Mesenchymal stem cell (in vitro differentiated cells and primary cell): ENCODE results near the gene XPNPEP3. TPM values are rescaled to one million over a fixed set of nuclear protein-coding genes. Genes with fewer than 3 reads are reported as not detected.

ENCODE experiments used
- DNase-seq: peaks from one replicate; pipeline ENCODE4 v3.0.0-alpha.2; 2013
- H2AFZ ChIP-seq: one replicate; pipeline ENCODE4 v1.6.1; 2013; ENCODE audit warnings: low read depth, mild to moderate bottlenecking, control low read depth, inconsistent platforms, low read length, moderate library complexity
- H2AK5ac ChIP-seq: 2 replicates; pipeline ENCODE4 v1.6.1; 2013; ENCODE audit warnings: low read length, moderate library complexity, mild to moderate bottlenecking, inconsistent platforms; ENCODE audit not compliant: severe bottlenecking
- H2BK120ac ChIP-seq: one replicate; pipeline ENCODE4 v1.6.1; 2013; ENCODE audit warnings: low read depth, mild to moderate bottlenecking, inconsistent platforms, low read length, moderate library complexity
- H2BK12ac ChIP-seq, 2 experiments: one replicate each; pipeline ENCODE4 v1.6.1; 2013; ENCODE audit warnings: inconsistent platforms in 2 of 2, low read length in 2 of 2, mild to moderate bottlenecking in 2 of 2, moderate library complexity in 2 of 2, control low read depth in 1 of 2
- H2BK15ac ChIP-seq: one replicate; pipeline ENCODE4 v1.6.1; 2013; ENCODE audit warnings: mild to moderate bottlenecking, low read depth, inconsistent platforms; ENCODE audit not compliant: poor library complexity, severe bottlenecking
- H2BK5ac ChIP-seq: 2 replicates; pipeline ENCODE4 v1.6.1; 2013; ENCODE audit warnings: low read depth, mild to moderate bottlenecking, low read length, control low read depth, inconsistent platforms; ENCODE audit not compliant: poor library complexity, severe bottlenecking
- H3K14ac ChIP-seq, 2 experiments: one replicate each; pipeline ENCODE4 v1.6.1; 2013; ENCODE audit warnings: inconsistent platforms in 2 of 2, low read length in 2 of 2, control low read depth in 1 of 2, mild to moderate bottlenecking in 1 of 2, moderate library complexity in 1 of 2
- H3K18ac ChIP-seq, 2 experiments: one replicate each; pipeline ENCODE4 v1.6.1; 2013; ENCODE audit warnings: inconsistent platforms in 2 of 2, low read length in 2 of 2, control low read depth in 1 of 2, low read depth in 1 of 2, mild to moderate bottlenecking in 1 of 2
- H3K23ac ChIP-seq, 2 experiments: one replicate each; pipeline ENCODE4 v1.6.1; 2013; ENCODE audit warnings: inconsistent platforms in 2 of 2, low read length in 2 of 2, mild to moderate bottlenecking in 2 of 2, moderate library complexity in 2 of 2, control low read depth in 1 of 2
- H3K27ac ChIP-seq: 2 replicates; pipeline ENCODE4 v1.5.1; 2013; ENCODE audit warnings: mild to moderate bottlenecking, moderate library complexity, low read length, control low read depth, inconsistent platforms; ENCODE audit not compliant: poor library complexity, severe bottlenecking
- H3K27me3 ChIP-seq, 2 experiments: 2 replicates each; pipeline versions ENCODE4 v1.6.1 to v1.7.0; 2013; ENCODE audit warnings: low read length in 2 of 2, mild to moderate bottlenecking in 2 of 2, moderate library complexity in 2 of 2, control low read depth in 1 of 2, inconsistent platforms in 1 of 2; ENCODE audit not compliant: control insufficient read depth in 1 of 2, insufficient read depth in 1 of 2
- H3K36me3 ChIP-seq, 2 experiments: 2 replicates each; pipeline versions ENCODE4 v1.6.1 to v1.7.0; 2013; ENCODE audit warnings: low read length in 2 of 2, control low read depth in 1 of 2, inconsistent platforms in 1 of 2, low read depth in 1 of 2, mild to moderate bottlenecking in 1 of 2; ENCODE audit not compliant: insufficient read depth in 2 of 2, control insufficient read depth in 1 of 2
- H3K4ac ChIP-seq, 2 experiments: one replicate each; pipeline ENCODE4 v1.6.1; 2013; ENCODE audit warnings: inconsistent platforms in 2 of 2, low read length in 2 of 2, mild to moderate bottlenecking in 2 of 2, moderate library complexity in 2 of 2, control low read depth in 1 of 2, low read depth in 1 of 2
- H3K4me1 ChIP-seq: 2 replicates; pipeline ENCODE4 v1.6.1; 2013; ENCODE audit warnings: low read depth, low read length, control low read depth; ENCODE audit not compliant: control insufficient read depth, insufficient read depth
- H3K4me2 ChIP-seq: 2 replicates; pipeline ENCODE4 v1.6.1; 2013; ENCODE audit warnings: low read length, mild to moderate bottlenecking, inconsistent platforms; ENCODE audit not compliant: poor library complexity, severe bottlenecking
- H3K4me3 ChIP-seq, 2 experiments: 2 replicates each; pipeline versions ENCODE4 v1.5.1 to v1.7.0; 2013; ENCODE audit warnings: low read length in 2 of 2, mild to moderate bottlenecking in 2 of 2, control low read depth in 1 of 2, low read depth in 1 of 2; ENCODE audit not compliant: insufficient read depth in 1 of 2
- H3K79me1 ChIP-seq: replicated peaks from 2 replicates; pipeline ENCODE4 v1.6.1; 2013; ENCODE audit warnings: mild to moderate bottlenecking, control low read depth, low read length, inconsistent platforms; ENCODE audit not compliant: poor library complexity, severe bottlenecking
- H3K9ac ChIP-seq: 2 replicates; pipeline ENCODE4 v1.7.0; 2013; ENCODE audit warnings: mild to moderate bottlenecking, low read length, moderate library complexity
- H3K9me3 ChIP-seq: 2 replicates; pipeline ENCODE4 v1.7.0; 2013; ENCODE audit warnings: mild to moderate bottlenecking, low read length; ENCODE audit not compliant: control insufficient read depth
- H4K8ac ChIP-seq: one replicate; pipeline ENCODE4 v1.6.1; 2013; ENCODE audit warnings: inconsistent platforms, mild to moderate bottlenecking, low read length, moderate library complexity
- H4K91ac ChIP-seq: one replicate; pipeline ENCODE4 v1.6.1; 2013; ENCODE audit warnings: mild to moderate bottlenecking, low read length, inconsistent platforms
- WGBS: methylation state at CpG from one replicate; pipeline ENCODE4 v1.1.7; 2013; ENCODE audit warnings: mixed read lengths; 5-methylcytosine and 5-hydroxymethylcytosine counted together
- polyA plus RNA-seq, 2 experiments: library from polyadenylated mRNA; stranded (reverse); fragments of 200-250 nt; gene quantifications; one replicate each; pipeline ENCODE4 v1.2.3, GENCODE V29; 2013

Gene XPNPEP3
- polyA plus RNA-seq (2013, experiment 1 of 2): 11.4 TPM
- 11.2 TPM for polyA plus RNA-seq (2013, experiment 2 of 2)

DNA sequence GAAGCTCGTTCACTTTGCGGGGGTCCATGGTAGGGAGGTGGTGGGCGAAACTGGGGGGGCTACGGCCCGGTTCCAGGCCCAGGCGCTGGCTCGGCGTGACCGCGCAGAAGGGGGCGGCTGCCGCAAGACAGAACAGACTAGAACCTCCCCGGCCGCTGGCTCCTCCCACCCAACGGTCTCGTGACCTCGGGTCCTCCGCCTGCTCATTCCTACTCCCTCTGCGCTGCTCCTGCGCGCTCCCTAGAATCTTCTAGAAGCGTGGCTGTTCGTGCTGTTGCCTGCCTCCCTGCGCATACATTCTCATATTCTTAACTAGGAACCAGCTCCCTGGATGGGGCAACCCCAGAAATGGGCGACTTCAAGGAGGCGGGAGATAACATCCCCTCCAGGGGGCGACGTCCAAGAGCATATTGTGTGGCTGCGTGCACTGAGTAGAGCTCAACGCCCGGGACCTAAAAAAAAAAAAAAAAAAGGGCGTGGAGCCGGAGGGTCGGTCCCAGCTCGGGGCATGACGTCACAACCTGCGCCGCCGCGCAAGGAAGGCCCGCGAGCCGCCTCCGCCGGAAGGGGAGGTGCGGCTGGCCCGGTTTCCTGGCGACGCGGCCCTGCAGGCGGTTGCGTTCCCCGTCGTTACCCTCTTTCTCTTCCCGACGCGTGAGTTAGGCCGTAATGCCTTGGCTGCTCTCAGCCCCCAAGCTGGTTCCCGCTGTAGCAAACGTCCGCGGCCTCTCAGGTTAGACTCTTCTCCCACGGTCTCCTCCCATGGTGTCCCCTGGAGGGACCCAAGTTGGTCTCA is at the start of gene XPNPEP3, which contains the start of gene ST13:
Gene XPNPEP3 (plus strand): TSS at position 636 of the 796 bp plus-strand sequence. CDS start 34 bp downstream, at position 670.
Gene ST13 (minus strand): TSS at position 127 of the 796 bp plus-strand sequence. CDS start 99 bp downstream, at position 28.
- Histone ChIP-seq H2BK12ac (peak within 1 kb of the TSS in 1 of 2 experiments; percentile 72), H3K14ac (peak within 1 kb of the TSS in 1 of 2 experiments; percentile 98), H3K36me3 (peaks cover 0 to 29% of the 10 kb centered on the region in 2 experiments), H4K8ac (peak within 1 kb of the TSS; percentile 96), H3K23ac (peak within 1 kb of the TSS; percentile 25 to 83), H3K79me1 (peaks cover 1% of the 10 kb centered on the region), H2BK120ac (peak within 1 kb of the TSS; percentile 73), H3K4me2 (peak within 1 kb of the TSS; percentile 91), H2BK15ac (peak within 1 kb of the TSS; percentile 60), H3K27me3 (no peaks in the 10 kb centered on the region), H3K4ac (peak within 1 kb of the TSS; percentile 97 to 100), H4K91ac (peak within 1 kb of the TSS; percentile 85), H3K4me1 (peaks cover 11% of the 10 kb centered on the region), H3K27ac (peak within 1 kb of the TSS; percentile 100), H3K4me3 (peak within 1 kb of the TSS; percentile 95 to 96), H3K9me3 (no peaks in the 10 kb centered on the region), H2AFZ (peak within 1 kb of the TSS; percentile 94), H3K18ac (peak within 1 kb of the TSS; percentile 94 to 97), H3K9ac (peak within 1 kb of the TSS; percentile 100), H2AK5ac (peak within 1 kb of the TSS; percentile 3), H2BK5ac (peak within 1 kb of the TSS; percentile 97)
- peak; percentile 97 for DNase-seq
- WGBS: under 1% methylated on average over 58 of the region's 63 CpGs

DNA sequence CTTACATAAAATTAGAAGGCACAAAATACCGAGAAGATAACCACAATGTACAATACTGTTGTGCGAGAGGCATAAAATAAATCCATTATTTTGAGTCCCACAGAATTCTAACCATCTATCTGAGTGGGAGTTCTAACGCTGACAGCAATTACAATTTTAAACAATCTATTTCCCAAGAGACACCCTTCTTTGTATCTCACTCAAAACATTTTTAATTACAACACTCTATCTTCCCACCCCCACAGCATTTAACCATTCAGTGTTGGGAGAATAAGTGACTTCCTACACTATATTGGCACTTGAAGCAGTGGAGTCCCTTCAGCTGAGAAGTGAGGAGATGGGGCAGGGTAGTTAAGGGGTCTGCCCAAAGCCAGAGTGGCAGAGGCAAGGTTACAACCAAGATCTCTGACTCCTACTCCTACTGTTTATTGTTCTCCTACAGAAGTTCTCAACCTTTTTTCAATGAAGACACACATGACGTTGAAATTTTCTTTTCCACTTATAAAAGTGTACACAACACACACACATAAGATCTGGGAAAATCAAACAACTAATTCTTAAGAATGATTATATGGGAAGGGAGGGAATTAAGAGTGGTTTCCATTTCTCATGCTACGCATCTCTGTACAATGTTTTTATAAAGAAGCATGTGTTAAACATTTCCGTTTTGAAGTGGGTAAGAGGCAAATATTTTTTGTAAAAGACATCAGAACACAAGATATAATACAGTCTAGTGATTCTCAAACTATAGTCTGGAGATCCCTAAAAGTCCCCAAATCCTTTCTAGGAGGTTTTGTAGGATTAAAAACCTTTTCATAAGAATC is 48.7 kb upstream of the XPNPEP3 start:
- Histone ChIP-seq H3K79me1 (peaks cover 29% of the 10 kb centered on the region), H3K23ac (no peak overlapping the region), H2AFZ (no peak overlapping the region), H2BK15ac (no peak overlapping the region), H4K91ac (no peak overlapping the region), H3K27ac (no peak overlapping the region), H3K4ac (no peak overlapping the region), H3K4me1 (peaks cover 4% of the 10 kb centered on the region), H3K18ac (no peak overlapping the region), H3K9me3 (no peaks in the 10 kb centered on the region), H3K14ac (no peak overlapping the region), H2BK120ac (no peak overlapping the region), H3K36me3 (peaks cover 0 to 9% of the 10 kb centered on the region in 2 experiments), H3K4me3 (no peak overlapping the region), H2BK12ac (no peak overlapping the region), H3K4me2 (no peak overlapping the region), H2BK5ac (no peak overlapping the region), H3K27me3 (no peaks in the 10 kb centered on the region), H3K9ac (peak overlapping the region; percentile 17), H4K8ac (no peak overlapping the region), H2AK5ac (peak overlapping the region; percentile 73)
- no peak for DNase-seq
- WGBS: 94% methylated on average over 3 of the region's 6 CpGs

DNA sequence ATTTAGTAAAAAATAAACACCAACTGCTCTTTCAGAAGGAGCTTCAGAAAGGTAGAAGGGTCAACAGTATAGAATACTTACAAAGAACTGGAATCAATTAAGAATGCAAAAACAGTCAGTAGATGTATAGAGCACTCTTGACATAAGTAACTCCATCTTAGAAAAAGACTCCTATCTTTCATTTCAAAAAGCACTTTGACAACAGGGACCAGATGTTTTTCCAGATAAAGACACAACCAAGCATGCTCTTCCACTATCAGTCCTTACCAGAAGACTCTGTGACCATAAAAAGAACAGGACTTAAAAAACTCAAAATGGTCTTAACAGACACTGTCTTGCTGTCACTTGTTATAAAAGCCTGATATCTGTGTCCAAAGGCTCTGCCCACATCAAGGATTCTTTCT is 43.0 kb upstream of the XPNPEP3 start:
- peaks cover 11% of the 10 kb centered on the region for H3K4me1 ChIP-seq
- H2BK15ac ChIP-seq: no peak overlapping the region
- H3K27ac ChIP-seq: no peak overlapping the region
- H3K4me3 ChIP-seq: no peak overlapping the region
- no peaks in the 10 kb centered on the region for H3K9me3 ChIP-seq
- H3K79me1 ChIP-seq: peaks cover 26% of the 10 kb centered on the region
- H2BK120ac ChIP-seq: no peak overlapping the region
- H2BK5ac ChIP-seq: no peak overlapping the region
- peaks cover 3 to 10% of the 10 kb centered on the region in 2 experiments for H3K36me3 ChIP-seq
- DNase-seq: no peak
- H2AFZ ChIP-seq: no peak overlapping the region
- H3K27me3 ChIP-seq: no peaks in the 10 kb centered on the region
- H2AK5ac ChIP-seq: no peak overlapping the region
- H4K8ac ChIP-seq: no peak overlapping the region
- no peak overlapping the region for H3K9ac ChIP-seq
- no peak overlapping the region for H3K23ac ChIP-seq
- H2BK12ac ChIP-seq: no peak overlapping the region
- H3K4me2 ChIP-seq: no peak overlapping the region
- H4K91ac ChIP-seq: no peak overlapping the region
- no peak overlapping the region for H3K18ac ChIP-seq
- H3K4ac ChIP-seq: no peak overlapping the region
- H3K14ac ChIP-seq: no peak overlapping the region

GRCh38 chr22:40817737-40818136 is 39.2 kb upstream of the XPNPEP3 start:
- H3K4ac ChIP-seq: no peak overlapping the region
- no peak for DNase-seq
- H2BK120ac ChIP-seq: no peak overlapping the region
- no peak overlapping the region for H3K23ac ChIP-seq
- H2AK5ac ChIP-seq: no peak overlapping the region
- peak overlapping the region in 1 of 2 experiments; percentile 85 for H3K4me3 ChIP-seq
- no peak overlapping the region for H3K4me2 ChIP-seq
- 100% methylated on average over 4 of the region's 4 CpGs for WGBS
- H2BK12ac ChIP-seq: no peak overlapping the region
- H3K79me1 ChIP-seq: peaks cover 16% of the 10 kb centered on the region
- no peaks in the 10 kb centered on the region for H3K27me3 ChIP-seq
- H3K27ac ChIP-seq: no peak overlapping the region
- H3K14ac ChIP-seq: no peak overlapping the region
- no peak overlapping the region for H3K18ac ChIP-seq
- H3K9me3 ChIP-seq: no peaks in the 10 kb centered on the region
- no peak overlapping the region for H4K91ac ChIP-seq
- peak overlapping the region; percentile 89 for H3K9ac ChIP-seq
- peaks cover 8% of the 10 kb centered on the region for H3K4me1 ChIP-seq
- H2BK15ac ChIP-seq: no peak overlapping the region
- no peak overlapping the region for H2AFZ ChIP-seq
- no peak overlapping the region for H4K8ac ChIP-seq
- H2BK5ac ChIP-seq: no peak overlapping the region
- peaks cover 5 to 17% of the 10 kb centered on the region in 2 experiments for H3K36me3 ChIP-seq
